ENCODE measurements around the gene FOXO1. TPM values are rescaled to one million over a fixed set of nuclear protein-coding genes. Genes with fewer than 3 reads are reported as not detected.

FOXO1 gene
- total and polyA plus RNA-seq, 2 donors (not counting 1 experiment from before 2014, with no cell fraction given), result 1.9 to 2.5 TPM

GRCh38 chr13:40533072-40533471 is 133.4 kb downstream of the FOXO1 start:
- Histone ChIP-seq H3K4me3 (replicated peaks in 1 of 4; ENCODE audit: control extremely low read depth in 1 of 4, insufficient read depth in 1 of 4, low read depth in 3 of 4, low read length in 4 of 4) (no peak overlapping the region), H3K27ac (ENCODE audit: insufficient read depth, low read length) (no peak overlapping the region), H3K9me3 (ENCODE audit: control insufficient read depth, insufficient read depth, low read depth, low read length) (no peaks in the 10 kb centered on the region), H3K79me2 (ENCODE audit: control insufficient read depth, insufficient read depth, low read length) (no peaks in the 10 kb centered on the region), H3K9ac (ENCODE audit: insufficient read depth, low read length) (no peak overlapping the region), H3K4me1 (ENCODE audit: control insufficient read depth, extremely low read depth, insufficient read depth, low read length) (no peaks in the 10 kb centered on the region), H3K4me2 (ENCODE audit: extremely low read depth, insufficient read depth, low read length) (no peak overlapping the region), H2AFZ (ENCODE audit: low read length) (no peak overlapping the region), H4K20me1 (ENCODE audit: control insufficient read depth, extremely low read depth, insufficient read depth, low read length) (no peaks in the 10 kb centered on the region), H3K27me3 (ENCODE audit: control insufficient read depth, insufficient read depth, low read length) (no peaks in the 10 kb centered on the region), H3K36me3 (ENCODE audit: control insufficient read depth, insufficient read depth, low read length) (no peaks in the 10 kb centered on the region)
- no peak for TF ChIP-seq CTCF (conservative IDR thresholded peaks at IDR 0.05 in 1 of 2, IDR thresholded peaks at IDR 0.05 in 1 of 2; ENCODE audit: low read depth in 1 of 2, low read length in 2 of 2)
- TF ChIP-seq EZH2 (IDR thresholded peaks at IDR 0.05; ENCODE audit: low read length, missing control alignments), result no peak
- no peak for DNase-seq (ENCODE audit: low read depth in 2 of 2)

- no peaks in the 10 kb centered on the region for H3K4me1 ChIP-seq (ENCODE audit: control insufficient read depth, extremely low read depth, insufficient read depth, low read length)
- no peak overlapping the region for H2AFZ ChIP-seq (ENCODE audit: low read length)
- no peaks in the 10 kb centered on the region for H3K36me3 ChIP-seq (ENCODE audit: control insufficient read depth, insufficient read depth, low read length)
- DNase-seq (ENCODE audit: low read depth in 2 of 2), result no peak
- H3K27me3 ChIP-seq (ENCODE audit: control insufficient read depth, insufficient read depth, low read length), result no peaks in the 10 kb centered on the region
- TF ChIP-seq CTCF (conservative IDR thresholded peaks at IDR 0.05 in 1 of 2, IDR thresholded peaks at IDR 0.05 in 1 of 2; ENCODE audit: low read depth in 1 of 2, low read length in 2 of 2) (no peak), EZH2 (IDR thresholded peaks at IDR 0.05; ENCODE audit: low read length, missing control alignments) (no peak)
- no peak overlapping the region for H3K4me3 ChIP-seq (replicated peaks in 1 of 4; ENCODE audit: control extremely low read depth in 1 of 4, insufficient read depth in 1 of 4, low read depth in 3 of 4, low read length in 4 of 4)
- H3K79me2 ChIP-seq (ENCODE audit: control insufficient read depth, insufficient read depth, low read length), result no peaks in the 10 kb centered on the region
- no peak overlapping the region for H3K9ac ChIP-seq (ENCODE audit: insufficient read depth, low read length)
- no peak overlapping the region for H3K27ac ChIP-seq (ENCODE audit: insufficient read depth, low read length)
- H3K4me2 ChIP-seq (ENCODE audit: extremely low read depth, insufficient read depth, low read length), result no peak overlapping the region
- no peaks in the 10 kb centered on the region for H4K20me1 ChIP-seq (ENCODE audit: control insufficient read depth, extremely low read depth, insufficient read depth, low read length)
- no peaks in the 10 kb centered on the region for H3K9me3 ChIP-seq (ENCODE audit: control insufficient read depth, insufficient read depth, low read depth, low read length)
Measured at GRCh38 chr13:40530961-40531360, 135.5 kb downstream of the FOXO1 start.

GRCh38 chr13:40528881-40529280 is 137.6 kb downstream of the FOXO1 start:
- Histone ChIP-seq H2AFZ (ENCODE audit: low read length) (no peak overlapping the region), H3K27ac (ENCODE audit: insufficient read depth, low read length) (no peak overlapping the region), H4K20me1 (ENCODE audit: control insufficient read depth, extremely low read depth, insufficient read depth, low read length) (no peaks in the 10 kb centered on the region), H3K4me3 (replicated peaks in 1 of 4; ENCODE audit: control extremely low read depth in 1 of 4, insufficient read depth in 1 of 4, low read depth in 3 of 4, low read length in 4 of 4) (no peak overlapping the region), H3K4me2 (ENCODE audit: extremely low read depth, insufficient read depth, low read length) (no peak overlapping the region), H3K9me3 (ENCODE audit: control insufficient read depth, insufficient read depth, low read depth, low read length) (no peaks in the 10 kb centered on the region), H3K9ac (ENCODE audit: insufficient read depth, low read length) (no peak overlapping the region), H3K36me3 (ENCODE audit: control insufficient read depth, insufficient read depth, low read length) (no peaks in the 10 kb centered on the region), H3K79me2 (ENCODE audit: control insufficient read depth, insufficient read depth, low read length) (no peaks in the 10 kb centered on the region), H3K4me1 (ENCODE audit: control insufficient read depth, extremely low read depth, insufficient read depth, low read length) (no peaks in the 10 kb centered on the region), H3K27me3 (ENCODE audit: control insufficient read depth, insufficient read depth, low read length) (no peaks in the 10 kb centered on the region)
- TF ChIP-seq CTCF (conservative IDR thresholded peaks at IDR 0.05 in 1 of 2, IDR thresholded peaks at IDR 0.05 in 1 of 2; ENCODE audit: low read depth in 1 of 2, low read length in 2 of 2) (no peak), EZH2 (IDR thresholded peaks at IDR 0.05; ENCODE audit: low read length, missing control alignments) (no peak)
- DNase-seq (ENCODE audit: low read depth in 2 of 2), result no peak
